ENCODE data around the gene PPARA.

- TF ChIP-seq CTCF (conservative IDR thresholded peaks at IDR 0.05; ENCODE audit: low read depth, low read length) (no peak), EZH2 (IDR thresholded peaks at IDR 0.05; ENCODE audit: low read length, unreplicated experiment) (no peak), EZH2phosphoT487 (IDR thresholded peaks at IDR 0.05; ENCODE audit: borderline replicate concordance, low read length) (no peak)
Observed at GRCh38 chr22:46180370-46181137, 30.2 kb downstream of the PPARA start.
